Breast epithelium (tissue), 3 donors: Measurements from ENCODE around the gene EEPD1.

Experiments
- POLR2A ChIP-seq: fragments of 450-650 bp; IDR thresholded peaks from one replicate; pipeline ENCODE4 v1.6.1; 2016; ENCODE audit warnings: antibody characterized with exemption, mild to moderate bottlenecking, moderate library complexity
- POLR2AphosphoS5 ChIP-seq, 3 donors: sonication (generic); formaldehyde crosslinking; IDR thresholded peaks; one replicate each; pipeline ENCODE4 v1.6.1; 2017; ENCODE audit warnings: antibody characterized with exemption in 3 of 3

DNA sequence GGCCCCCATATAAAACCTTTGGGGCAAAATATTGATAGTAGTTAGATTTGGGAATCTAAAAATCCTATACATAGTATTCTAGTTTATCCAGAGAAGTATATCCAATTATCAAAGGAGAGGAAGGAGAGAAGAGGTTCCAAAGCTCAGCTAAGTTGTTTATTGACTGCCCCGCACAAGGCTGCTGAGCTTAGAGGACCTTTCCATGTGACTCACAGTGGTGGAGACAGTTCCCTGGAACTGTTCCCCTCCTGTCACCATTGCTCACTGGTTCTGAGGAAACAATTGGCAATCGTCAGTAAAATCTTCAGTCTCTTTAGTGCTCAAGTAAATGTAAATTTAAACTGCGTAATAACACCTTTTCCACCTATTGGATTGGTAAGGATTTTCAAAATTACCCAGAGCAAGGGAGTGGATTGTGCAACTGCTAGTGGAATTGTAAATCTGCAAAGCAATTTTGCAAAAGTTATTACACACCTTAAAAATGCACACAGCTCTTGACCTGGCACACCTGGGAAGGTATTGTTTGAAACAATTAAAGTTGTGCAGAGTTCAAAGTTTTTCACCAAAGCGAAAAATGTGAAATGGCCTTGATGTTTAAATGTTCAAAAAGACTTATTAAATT is 63.1 kb downstream of the EEPD1 start:
- TF ChIP-seq POLR2A (no peak), POLR2AphosphoS5 (IDR thresholded peaks at IDR 0.05) (no peak)
